Spleen (tissue), 7 donors: ENCODE results near the gene ME1.

Experiments
- POLR2AphosphoS5 ChIP-seq, 3 donors: sonication (generic); formaldehyde crosslinking; IDR thresholded peaks; one replicate each; pipeline ENCODE4 v1.5.1; 2017; ENCODE audit warnings: antibody characterized with exemption in 3 of 3
- TF ChIP-seq, protein P1 (sequence below), 11 experiments: fragments of 200-600 bp in 7 of 11; fragments of 450-650 bp in 4 of 11; sonication (generic) in 4 of 11; IDR thresholded peaks in 8 of 11; conservative IDR thresholded peaks in 3 of 11; 1 replicate in 7 of 11; 2 replicates in 4 of 11; pipeline versions ENCODE4 v1.4.0 to v1.8.0; 2016 to 2021; ENCODE audit warnings: antibody characterized with exemption in 11 of 11, inconsistent platforms in 4 of 11, mild to moderate bottlenecking in 1 of 11
- donor health status: DM: no; HTN: no; CAD: no; lungs with moderate emphysema.
- donor health status: DM: no; HTN: no; CAD: no.
- donor health status: DM: no; HTN: no; CAD: no.

DNA sequence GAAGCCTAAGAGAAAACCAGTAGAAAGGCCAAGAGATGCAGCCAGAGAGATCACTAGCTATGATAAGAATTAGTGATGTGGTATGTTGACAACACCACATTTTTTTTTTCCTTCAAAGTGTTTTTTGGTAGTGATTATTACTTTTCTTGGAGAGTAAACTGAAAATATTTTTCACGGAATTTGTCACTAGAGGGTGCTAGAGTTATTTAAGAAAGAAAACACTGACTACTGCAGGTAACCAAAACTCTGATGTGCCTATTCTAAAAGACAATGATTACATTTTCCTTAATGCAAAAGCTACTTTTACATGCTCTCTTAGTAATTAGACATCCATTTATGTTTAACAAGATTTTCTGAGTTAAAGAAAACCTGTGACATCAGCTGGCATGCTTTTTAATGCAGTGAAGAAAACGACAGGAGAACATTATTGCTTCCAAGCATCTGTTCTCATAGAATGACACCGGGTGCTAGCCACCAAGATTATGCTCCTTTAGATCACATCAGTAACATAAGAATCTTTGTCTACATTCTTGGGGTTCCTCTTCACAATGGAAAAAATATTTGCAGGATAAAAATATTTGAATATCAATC is 208.9 kb downstream of the ME1 start:
- no peak for TF ChIP-seq POLR2AphosphoS5 (IDR thresholded peaks at IDR 0.05)
- TF ChIP-seq, protein P1, sequence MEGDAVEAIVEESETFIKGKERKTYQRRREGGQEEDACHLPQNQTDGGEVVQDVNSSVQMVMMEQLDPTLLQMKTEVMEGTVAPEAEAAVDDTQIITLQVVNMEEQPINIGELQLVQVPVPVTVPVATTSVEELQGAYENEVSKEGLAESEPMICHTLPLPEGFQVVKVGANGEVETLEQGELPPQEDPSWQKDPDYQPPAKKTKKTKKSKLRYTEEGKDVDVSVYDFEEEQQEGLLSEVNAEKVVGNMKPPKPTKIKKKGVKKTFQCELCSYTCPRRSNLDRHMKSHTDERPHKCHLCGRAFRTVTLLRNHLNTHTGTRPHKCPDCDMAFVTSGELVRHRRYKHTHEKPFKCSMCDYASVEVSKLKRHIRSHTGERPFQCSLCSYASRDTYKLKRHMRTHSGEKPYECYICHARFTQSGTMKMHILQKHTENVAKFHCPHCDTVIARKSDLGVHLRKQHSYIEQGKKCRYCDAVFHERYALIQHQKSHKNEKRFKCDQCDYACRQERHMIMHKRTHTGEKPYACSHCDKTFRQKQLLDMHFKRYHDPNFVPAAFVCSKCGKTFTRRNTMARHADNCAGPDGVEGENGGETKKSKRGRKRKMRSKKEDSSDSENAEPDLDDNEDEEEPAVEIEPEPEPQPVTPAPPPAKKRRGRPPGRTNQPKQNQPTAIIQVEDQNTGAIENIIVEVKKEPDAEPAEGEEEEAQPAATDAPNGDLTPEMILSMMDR (IDR thresholded peaks at IDR 0.05 in 8 of 11, conservative IDR thresholded peaks at IDR 0.05 in 3 of 11), result peak in 8 of 11 experiments; percentile 18 to 44 (median 29)
